ENCODE results near the gene CAPN1.

GRCh38 chr11:65205602-65205967 lies 23.9 kb downstream of the CAPN1 start:
- TF ChIP-seq CTCF (IDR thresholded peaks at IDR 0.05) (no peak), EZH2 (IDR thresholded peaks at IDR 0.05; ENCODE audit: borderline replicate concordance, insufficient read depth, low read depth, low read length, poor library complexity, severe bottlenecking) (no peak)
